ENCODE results near the gene VOPP1.

Gene VOPP1

DNA sequence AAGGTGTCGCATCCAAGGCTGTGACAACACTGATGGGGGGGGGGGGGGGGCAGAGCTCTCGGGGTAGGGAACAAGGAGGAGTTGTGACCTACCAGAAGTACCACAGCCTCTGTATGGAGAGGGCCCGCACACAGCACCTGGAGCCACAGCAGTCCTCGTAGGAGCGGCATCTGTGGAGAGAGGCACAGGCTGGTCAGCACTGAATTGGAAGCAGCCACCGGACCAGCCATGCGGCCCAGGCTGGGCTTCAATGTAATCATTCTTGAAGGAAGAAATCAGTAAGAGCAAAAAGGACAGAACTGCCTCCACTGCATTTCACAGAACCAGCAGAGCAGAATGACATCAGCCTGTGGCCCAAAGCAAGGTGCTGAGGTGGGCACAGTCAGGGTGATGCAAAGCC, 74.8 kb downstream of the VOPP1 start:
- no peak for DNase-seq (ENCODE audit: low read depth)
- H3K4me3 ChIP-seq (ENCODE audit: low read depth, low read length) = no peak overlapping the region
- TF ChIP-seq MYC (IDR thresholded peaks at IDR 0.05; ENCODE audit: low read depth, low read length) (no peak), MAX (IDR thresholded peaks at IDR 0.05; ENCODE audit: low read depth, low read length) (no peak), CTCF (IDR thresholded peaks at IDR 0.05; ENCODE audit: low read depth, low read length) (no peak), POLR2A (IDR thresholded peaks at IDR 0.05; ENCODE audit: extremely low read depth, insufficient read length) (no peak)

GRCh38 chr7:55496906-55497305, 75.4 kb downstream of the VOPP1 start:
- TF ChIP-seq CTCF (IDR thresholded peaks at IDR 0.05; ENCODE audit: low read depth, low read length) (no peak), POLR2A (IDR thresholded peaks at IDR 0.05; ENCODE audit: extremely low read depth, insufficient read length) (no peak), MAX (IDR thresholded peaks at IDR 0.05; ENCODE audit: low read depth, low read length) (no peak), MYC (IDR thresholded peaks at IDR 0.05; ENCODE audit: low read depth, low read length) (no peak)
- no peak for DNase-seq (ENCODE audit: low read depth)
- H3K4me3 ChIP-seq (ENCODE audit: low read depth, low read length) = no peak overlapping the region

DNA sequence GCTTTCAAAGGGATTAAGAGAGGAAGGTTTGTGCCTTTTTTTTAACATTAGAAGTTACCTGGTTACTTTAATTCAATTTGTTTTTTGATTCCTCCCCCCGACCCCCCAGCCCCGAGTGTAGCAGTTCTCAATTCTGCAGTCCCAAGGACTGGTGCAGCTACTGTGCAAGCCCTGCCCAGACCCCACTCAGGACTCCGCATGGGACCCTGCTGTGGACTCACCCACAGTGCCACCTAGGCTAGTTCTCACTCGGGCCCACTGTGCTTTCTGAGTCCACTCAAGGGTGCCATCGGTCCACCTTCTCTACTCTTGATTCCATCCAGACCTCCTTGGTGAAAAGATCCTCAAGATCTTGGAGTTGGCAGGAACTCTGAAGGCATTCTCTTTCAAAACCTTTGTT, 77.4 kb downstream of the VOPP1 start:
- no peak overlapping the region for H3K4me3 ChIP-seq (ENCODE audit: low read depth, low read length)
- TF ChIP-seq MAX (IDR thresholded peaks at IDR 0.05; ENCODE audit: low read depth, low read length) = no peak
- no peak for TF ChIP-seq CTCF (IDR thresholded peaks at IDR 0.05; ENCODE audit: low read depth, low read length)
- no peak for TF ChIP-seq MYC (IDR thresholded peaks at IDR 0.05; ENCODE audit: low read depth, low read length)
- no peak for TF ChIP-seq POLR2A (IDR thresholded peaks at IDR 0.05; ENCODE audit: extremely low read depth, insufficient read length)
- DNase-seq (ENCODE audit: low read depth) = no peak

DNA sequence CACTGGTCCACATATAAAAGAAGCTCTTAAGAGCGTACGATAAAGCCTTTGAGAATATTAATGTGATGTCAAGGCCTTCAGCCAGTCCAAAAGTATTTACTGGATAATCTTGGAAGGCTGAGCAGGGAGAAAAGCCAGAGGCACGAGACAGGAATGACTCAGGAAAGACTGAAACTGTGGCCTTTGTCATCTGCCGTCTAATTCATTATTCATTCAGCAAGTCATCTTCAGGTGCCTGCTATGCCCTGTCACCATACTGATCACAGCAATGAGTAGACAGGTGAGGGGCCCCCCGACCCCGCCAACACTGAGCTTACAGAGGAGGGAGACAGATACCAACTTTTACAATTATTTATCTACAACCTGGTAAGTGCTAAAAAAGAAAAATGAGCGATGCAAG, 78.9 kb downstream of the VOPP1 start:
- TF ChIP-seq POLR2A (IDR thresholded peaks at IDR 0.05; ENCODE audit: extremely low read depth, insufficient read length) (no peak), CTCF (IDR thresholded peaks at IDR 0.05; ENCODE audit: low read depth, low read length) (no peak), MYC (IDR thresholded peaks at IDR 0.05; ENCODE audit: low read depth, low read length) (no peak), MAX (IDR thresholded peaks at IDR 0.05; ENCODE audit: low read depth, low read length) (no peak)
- H3K4me3 ChIP-seq (ENCODE audit: low read depth, low read length) = no peak overlapping the region
- DNase-seq (ENCODE audit: low read depth) = no peak

GRCh38 chr7:55491346-55491745, 81.0 kb downstream of the VOPP1 start:
- DNase-seq (ENCODE audit: low read depth) = no peak
- TF ChIP-seq MAX (IDR thresholded peaks at IDR 0.05; ENCODE audit: low read depth, low read length) (no peak), MYC (IDR thresholded peaks at IDR 0.05; ENCODE audit: low read depth, low read length) (no peak), POLR2A (IDR thresholded peaks at IDR 0.05; ENCODE audit: extremely low read depth, insufficient read length) (no peak)
- no peak overlapping the region for H3K4me3 ChIP-seq (ENCODE audit: low read depth, low read length)

DNA sequence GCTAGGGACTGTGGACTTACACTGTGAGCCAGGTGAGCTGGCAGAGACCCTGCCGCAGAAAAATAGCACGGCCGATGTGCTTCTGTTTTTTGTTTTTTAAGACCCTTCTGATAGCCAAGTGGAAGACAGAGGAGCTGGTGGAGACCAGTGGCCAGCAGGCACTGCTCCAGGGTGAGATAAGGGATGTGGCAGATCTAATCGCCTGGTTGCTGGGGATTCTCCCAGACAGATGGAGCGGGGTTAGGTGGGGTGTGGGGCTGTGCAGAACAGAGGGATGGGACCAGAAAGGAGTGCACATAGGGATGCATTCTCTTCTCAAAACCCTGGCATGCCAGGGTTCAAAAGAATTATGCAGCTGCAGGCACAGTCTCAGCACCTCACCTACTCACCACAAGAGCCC, 82.2 kb downstream of the VOPP1 start:
- TF ChIP-seq POLR2A (IDR thresholded peaks at IDR 0.05; ENCODE audit: extremely low read depth, insufficient read length) (no peak), MYC (IDR thresholded peaks at IDR 0.05; ENCODE audit: low read depth, low read length) (no peak), MAX (IDR thresholded peaks at IDR 0.05; ENCODE audit: low read depth, low read length) (no peak), CTCF (IDR thresholded peaks at IDR 0.05; ENCODE audit: low read depth, low read length) (no peak)
- no peak overlapping the region for H3K4me3 ChIP-seq (ENCODE audit: low read depth, low read length)
- DNase-seq (ENCODE audit: low read depth) = no peak

Measured in NB4 (cell line).